WI38 (cell line): ENCODE results near the gene MYO3B.
"Not testable (repeated sequence)": the region's sequence is repeated elsewhere in the genome, so short reads cannot be mapped to it uniquely, and the experiment has no call there.

Experiments used
- H3K4me3 ChIP-seq: 2 replicates; pipeline ENCODE4 v1.5.1; 2011; ENCODE audit warnings: low read depth, mild to moderate bottlenecking, control low read depth, low read length
- TF ChIP-seq, protein P1 (sequence below): IDR thresholded peaks from 2 replicates; pipeline ENCODE4 v1.5.1; 2012; ENCODE audit warnings: low read depth, mild to moderate bottlenecking, control low read depth, low read length

The MYO3B gene

DNA sequence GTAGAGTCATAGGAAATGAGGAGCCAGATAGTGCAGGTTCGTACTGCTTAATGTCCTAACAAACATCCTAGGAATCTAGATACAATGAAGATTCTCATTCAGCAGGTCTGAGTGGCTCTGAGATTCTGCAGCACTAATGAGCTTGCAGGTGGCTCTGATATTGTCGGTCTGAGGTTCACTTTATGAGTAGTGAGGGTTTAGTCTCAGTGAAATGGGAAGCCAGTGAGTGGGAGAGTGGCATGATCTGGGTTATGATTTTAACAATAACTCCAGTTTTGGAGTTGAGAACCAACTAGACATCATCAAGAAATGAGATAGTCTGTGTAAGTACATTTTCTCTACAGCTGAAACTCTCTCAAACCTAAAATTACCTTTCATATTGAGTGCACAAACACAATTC lies 370.4 kb downstream of the MYO3B start:
- no peak overlapping the region for H3K4me3 ChIP-seq
- TF ChIP-seq, protein P1, sequence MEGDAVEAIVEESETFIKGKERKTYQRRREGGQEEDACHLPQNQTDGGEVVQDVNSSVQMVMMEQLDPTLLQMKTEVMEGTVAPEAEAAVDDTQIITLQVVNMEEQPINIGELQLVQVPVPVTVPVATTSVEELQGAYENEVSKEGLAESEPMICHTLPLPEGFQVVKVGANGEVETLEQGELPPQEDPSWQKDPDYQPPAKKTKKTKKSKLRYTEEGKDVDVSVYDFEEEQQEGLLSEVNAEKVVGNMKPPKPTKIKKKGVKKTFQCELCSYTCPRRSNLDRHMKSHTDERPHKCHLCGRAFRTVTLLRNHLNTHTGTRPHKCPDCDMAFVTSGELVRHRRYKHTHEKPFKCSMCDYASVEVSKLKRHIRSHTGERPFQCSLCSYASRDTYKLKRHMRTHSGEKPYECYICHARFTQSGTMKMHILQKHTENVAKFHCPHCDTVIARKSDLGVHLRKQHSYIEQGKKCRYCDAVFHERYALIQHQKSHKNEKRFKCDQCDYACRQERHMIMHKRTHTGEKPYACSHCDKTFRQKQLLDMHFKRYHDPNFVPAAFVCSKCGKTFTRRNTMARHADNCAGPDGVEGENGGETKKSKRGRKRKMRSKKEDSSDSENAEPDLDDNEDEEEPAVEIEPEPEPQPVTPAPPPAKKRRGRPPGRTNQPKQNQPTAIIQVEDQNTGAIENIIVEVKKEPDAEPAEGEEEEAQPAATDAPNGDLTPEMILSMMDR, result no peak

GRCh38 chr2:170550501-170550900 lies 372.6 kb downstream of the MYO3B start:
- no peak overlapping the region for H3K4me3 ChIP-seq
- TF ChIP-seq, protein P1, result no peak

DNA sequence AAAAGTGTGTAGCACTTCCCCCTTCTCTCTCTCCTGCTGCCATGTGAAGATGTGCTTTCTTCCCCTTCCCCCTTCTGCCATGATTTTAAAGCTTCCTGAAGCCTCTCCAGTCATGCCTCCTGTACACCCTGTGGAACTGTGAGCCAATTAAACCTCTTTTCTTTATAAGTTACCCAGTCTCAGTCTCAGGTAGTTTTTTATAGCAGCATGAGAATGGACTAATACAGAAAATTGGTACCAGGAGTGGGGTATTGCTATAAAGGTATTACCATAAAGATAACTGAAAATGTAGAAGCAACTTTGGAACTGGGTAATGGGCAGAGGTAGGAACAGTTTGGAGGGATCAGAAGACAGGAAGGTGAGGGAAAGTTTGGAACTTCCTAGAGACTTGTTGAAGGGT lies 374.0 kb downstream of the MYO3B start:
- H3K4me3 ChIP-seq, result not testable (repeated sequence)

- H3K4me3 ChIP-seq, result no peak overlapping the region
- TF ChIP-seq, protein P1, result no peak
Measured at GRCh38 chr2:170553748-170554147, 375.8 kb downstream of the MYO3B start.

- TF ChIP-seq, protein P1, result no peak
- no peak overlapping the region for H3K4me3 ChIP-seq
Measured at GRCh38 chr2:170554278-170554955, 376.5 kb downstream of the MYO3B start.

GRCh38 chr2:170562928-170563327 lies 385.0 kb downstream of the MYO3B start:
- TF ChIP-seq, protein P1, result no peak
- no peak overlapping the region for H3K4me3 ChIP-seq

- no peak overlapping the region for H3K4me3 ChIP-seq
- TF ChIP-seq, protein P1, result no peak
Measured at GRCh38 chr2:170563401-170563800, 385.5 kb downstream of the MYO3B start.

DNA sequence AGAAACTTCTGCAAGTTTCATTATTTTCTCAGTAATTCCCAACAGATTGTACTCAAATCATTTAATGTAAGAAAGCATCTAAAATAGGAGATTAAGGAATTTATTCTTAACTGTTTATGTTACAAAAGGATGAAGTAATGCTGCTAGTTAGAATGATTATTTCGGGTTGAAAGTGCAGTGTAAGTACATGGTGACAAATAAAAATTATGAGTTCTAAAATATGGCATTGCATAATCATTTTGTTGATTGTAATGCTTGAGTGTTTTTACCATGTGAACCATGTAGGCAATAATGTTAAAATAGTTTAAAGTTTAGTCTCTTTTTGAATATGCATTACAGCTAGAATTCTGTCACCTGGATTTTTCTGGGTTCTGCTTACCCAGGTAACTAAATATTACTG lies 388.2 kb downstream of the MYO3B start:
- TF ChIP-seq, protein P1, result no peak
- no peak overlapping the region for H3K4me3 ChIP-seq
